Calu3 (cell line): ENCODE measurements around the gene CYFIP1. TPM values are rescaled to one million over a fixed set of nuclear protein-coding genes. Genes with fewer than 3 reads are reported as not detected.
"Not testable (repeated sequence)": the region's sequence is repeated elsewhere in the genome, so short reads cannot be mapped to it uniquely, and the experiment has no call there.

ENCODE experiments used
- BruUV-seq: library from RNA; stranded (reverse); fragments of 400-500 nt; replicated peaks from 2 replicates; lab custom pipeline; 2021; lab: Mats Ljungman, UMichigan
- CTCF ChIA-PET: fragments of 300-600 bp; sonication (Branson Sonifier 250); formaldehyde crosslinking; loops from one replicate; lab custom pipeline; 2022; ENCODE audit warnings: antibody characterized with exemption; lab: Charles Lee
- DNase-seq: peaks from one replicate; pipeline ENCODE4 v3.0.0; 2022
- H3K27ac Mint-ChIP-seq: one replicate; pipeline ENCODE4 v1.8.0; 2022; ENCODE audit warnings: mixed read lengths; ENCODE audit not compliant: unreplicated experiment
- H3K27me3 Mint-ChIP-seq: one replicate; pipeline ENCODE4 v1.8.0; 2022; ENCODE audit warnings: mixed read lengths; ENCODE audit not compliant: unreplicated experiment
- H3K36me3 Mint-ChIP-seq: one replicate; pipeline ENCODE4 v1.8.0; 2022; ENCODE audit warnings: mild to moderate bottlenecking, moderate library complexity, mixed read lengths; ENCODE audit not compliant: insufficient read depth, unreplicated experiment
- H3K4me1 Mint-ChIP-seq: one replicate; pipeline ENCODE4 v1.8.0; 2022; ENCODE audit warnings: mild to moderate bottlenecking, low read depth, mixed read lengths; ENCODE audit not compliant: unreplicated experiment
- H3K4me3 Mint-ChIP-seq: one replicate; pipeline ENCODE4 v1.8.0; 2022; ENCODE audit warnings: mild to moderate bottlenecking, low read depth, moderate library complexity, mixed read lengths; ENCODE audit not compliant: unreplicated experiment
- H3K9me3 Mint-ChIP-seq: one replicate; pipeline ENCODE4 v1.8.0; 2022; ENCODE audit warnings: low read depth, mixed read lengths; ENCODE audit not compliant: unreplicated experiment
- CTCF ChIP-seq: fragments of 200-600 bp; IDR thresholded peaks from one replicate; pipeline ENCODE4 v1.8.0; 2022; ENCODE audit warnings: antibody characterized with exemption; ENCODE audit not compliant: unreplicated experiment
- intact Hi-C: fragments of 100-400 bp; cut with micrococcal nuclease; formaldehyde crosslinking; loops from one replicate; pipeline ENCODE4 v1.10.0; 2022; ENCODE audit not compliant: unreplicated experiment
- total RNA-seq: library from RNA; stranded (reverse); gene quantifications from 2 replicates; pipeline ENCODE4 v1.2.3, GENCODE V29; 2022

The CYFIP1 gene
- total RNA-seq, 1 experiment from 2014 or later = 60.1 TPM

GRCh38 chr15:22992024-22992326 is 11.8 kb upstream of the CYFIP1 start:
- BruUV-seq = no TSS peak
- no peaks in the 10 kb centered on the region for H3K36me3 Mint-ChIP-seq
- intact Hi-C loops = no loop called here
- H3K27ac Mint-ChIP-seq = no peak overlapping the region
- H3K4me1 Mint-ChIP-seq = no peaks in the 10 kb centered on the region
- DNase-seq = no peak
- CTCF ChIA-PET = no interaction called here
- TF ChIP-seq CTCF = no peak
- no peaks in the 10 kb centered on the region for H3K9me3 Mint-ChIP-seq
- H3K27me3 Mint-ChIP-seq = no peaks in the 10 kb centered on the region
- no peak overlapping the region for H3K4me3 Mint-ChIP-seq

- no peak for DNase-seq
Observed at GRCh38 chr15:22989576-22990477, 9.7 kb upstream of the CYFIP1 start.

GRCh38 chr15:22988811-22989210 is 8.6 kb upstream of the CYFIP1 start:
- H3K36me3 Mint-ChIP-seq = no peaks in the 10 kb centered on the region
- H3K27ac Mint-ChIP-seq = no peak overlapping the region
- intact Hi-C loops = no loop called here
- no peaks in the 10 kb centered on the region for H3K4me1 Mint-ChIP-seq
- no peak for TF ChIP-seq CTCF
- no peak overlapping the region for H3K4me3 Mint-ChIP-seq
- CTCF ChIA-PET = no interaction called here
- H3K27me3 Mint-ChIP-seq = no peaks in the 10 kb centered on the region
- no peaks in the 10 kb centered on the region for H3K9me3 Mint-ChIP-seq
- no peak for DNase-seq
- no TSS peak for BruUV-seq

More at GRCh38 chr15:22989576-22990477, 9.7 kb upstream of the CYFIP1 start:
- Mint-ChIP-seq H3K27me3 (no peaks in the 10 kb centered on the region), H3K36me3 (no peaks in the 10 kb centered on the region), H3K4me3 (no peak overlapping the region), H3K9me3 (no peaks in the 10 kb centered on the region), H3K4me1 (no peaks in the 10 kb centered on the region), H3K27ac (no peak overlapping the region)
- no TSS peak for BruUV-seq
- CTCF ChIA-PET = no interaction called here
- no peak for TF ChIP-seq CTCF
- intact Hi-C loops = no loop called here

GRCh38 chr15:22981931-22982330 is 1.8 kb upstream of the CYFIP1 start:
- DNase-seq, H3K4me3 Mint-ChIP-seq, H3K27ac Mint-ChIP-seq, CTCF ChIA-PET, intact Hi-C loops, H3K27me3 Mint-ChIP-seq, BruUV-seq, H3K9me3 Mint-ChIP-seq, H3K4me1 Mint-ChIP-seq: not testable (repeated sequence)
- H3K36me3 Mint-ChIP-seq = peaks cover 12% of the 10 kb centered on the region
